Naive thymus-derived CD4-positive, alpha-beta T cell (primary cell): Measurements from ENCODE around the gene BUD31. TPM values are rescaled to one million over a fixed set of nuclear protein-coding genes. Genes with fewer than 3 reads are reported as not detected.

Source experiments
- ATAC-seq: fragments of 150-1000 bp; cut with Tn5 transposase; 2 replicates; pipeline ENCODE4 v1.10.0; 2021; ENCODE audit warnings: mild to moderate bottlenecking, moderate library complexity
- CTCF ChIA-PET: fragments of 350-600 bp; sonication (Branson Sonifier 250); formaldehyde crosslinking; loops from one replicate; lab custom pipeline; 2021; ENCODE audit warnings: antibody characterized with exemption; lab: Charles Lee
- POLR2A ChIA-PET: fragments of 350-600 bp; sonication (Branson Sonifier 250); formaldehyde crosslinking; loops from one replicate; lab custom pipeline; 2021; ENCODE audit warnings: antibody characterized with exemption, inconsistent platforms; lab: Charles Lee
- DNase-seq, 9 donors: peaks; one replicate each; pipeline versions ENCODE4 v3.0.0 to v3.0.0-alpha.2; 2020 to 2022; ENCODE audit warnings: mixed read lengths in 1 of 9
- H3K27ac ChIP-seq: one replicate; pipeline ENCODE4 v1.7.0; 2013; ENCODE audit warnings: mild to moderate bottlenecking, low read depth, low read length, moderate library complexity
- H3K27me3 ChIP-seq, 2 donors: one replicate each; pipeline ENCODE4 v1.7.0; 2013; ENCODE audit warnings: low read length in 2 of 2, mild to moderate bottlenecking in 2 of 2, moderate library complexity in 2 of 2; ENCODE audit not compliant: control insufficient read depth in 2 of 2, insufficient read depth in 2 of 2
- H3K36me3 ChIP-seq, 3 experiments: 1 replicate in 2 of 3; 2 replicates in 1 of 3; pipeline ENCODE4 v1.7.0; 2013; ENCODE audit warnings: low read length in 3 of 3, mild to moderate bottlenecking in 3 of 3, moderate library complexity in 1 of 3; ENCODE audit not compliant: insufficient read depth in 3 of 3, control insufficient read depth in 2 of 3
- H3K4me1 ChIP-seq, 2 donors: one replicate each; pipeline ENCODE4 v1.7.0; 2013; ENCODE audit warnings: low read length in 2 of 2, mild to moderate bottlenecking in 2 of 2, moderate library complexity in 1 of 2; ENCODE audit not compliant: control insufficient read depth in 2 of 2, insufficient read depth in 2 of 2
- H3K4me3 ChIP-seq: 2 replicates; pipeline ENCODE4 v1.7.0; 2013; ENCODE audit warnings: mild to moderate bottlenecking, low read length
- H3K9me3 ChIP-seq, 3 experiments: 1 replicate in 2 of 3; 2 replicates in 1 of 3; pipeline ENCODE4 v1.7.0; 2013; ENCODE audit warnings: low read length in 3 of 3; ENCODE audit not compliant: control insufficient read depth in 2 of 3
- H3K27ac Mint-ChIP-seq, 9 donors: one replicate each; pipeline ENCODE4 v1.8.0; 2020 to 2022; ENCODE audit warnings: mixed read lengths in 9 of 9, mild to moderate bottlenecking in 8 of 9, moderate library complexity in 5 of 9, inconsistent platforms in 2 of 9
- H3K27me3 Mint-ChIP-seq, 5 donors: one replicate each; pipeline ENCODE4 v1.8.0; 2021 to 2022; ENCODE audit warnings: mixed read lengths in 5 of 5, mild to moderate bottlenecking in 1 of 5
- H3K36me3 Mint-ChIP-seq, 5 donors: one replicate each; pipeline ENCODE4 v1.8.0; 2020 to 2022; ENCODE audit warnings: mixed read lengths in 5 of 5, mild to moderate bottlenecking in 3 of 5, inconsistent platforms in 1 of 5
- H3K4me1 Mint-ChIP-seq, 7 donors: one replicate each; pipeline ENCODE4 v1.8.0; 2020 to 2022; ENCODE audit warnings: mixed read lengths in 7 of 7, mild to moderate bottlenecking in 3 of 7, inconsistent platforms in 1 of 7
- H3K4me3 Mint-ChIP-seq, 10 donors: one replicate each; pipeline ENCODE4 v1.8.0; 2020 to 2022; ENCODE audit warnings: mild to moderate bottlenecking in 10 of 10, mixed read lengths in 10 of 10, moderate library complexity in 6 of 10, inconsistent platforms in 2 of 10
- H3K9me3 Mint-ChIP-seq, 11 donors: one replicate each; pipeline ENCODE4 v1.8.0; 2020 to 2022; ENCODE audit warnings: mixed read lengths in 11 of 11, mild to moderate bottlenecking in 4 of 11, inconsistent platforms in 1 of 11, moderate library complexity in 1 of 11
- intact Hi-C, 2 donors: fragments of 100-400 bp; cut with micrococcal nuclease; formaldehyde crosslinking; loops; one replicate each; pipeline ENCODE4 v1.15.1; 2023
- polyA plus RNA-seq, 2 donors: library from polyadenylated mRNA; unstranded; fragments of 300-500 nt; fragmentation: Illumina TruSeq; gene quantifications; one replicate each; pipeline ENCODE4 v1.2.3, GENCODE V29; 2021
- total RNA-seq, 6 experiments: library from RNA in 5 of 6; stranded (reverse) in 5 of 6; gene quantifications; 1 replicate in 5 of 6; 2 replicates in 1 of 6; pipeline ENCODE4 v1.2.3 and lab custom pipeline; 2021 to 2026

BUD31 gene
- total and polyA plus RNA-seq, 7 experiments from 2014 or later: 55.2 to 173 (median 134) TPM

- Histone ChIP-seq H3K4me3 (no peak overlapping the region), H3K36me3 (peaks cover 10 to 50% (median 18%) of the 10 kb centered on the region in 3 experiments), H3K27me3 (no peaks in the 10 kb centered on the region), H3K27ac (no peak overlapping the region), H3K4me1 (no peaks in the 10 kb centered on the region), H3K9me3 (no peaks in the 10 kb centered on the region)
- DNase-seq: no peak
- Mint-ChIP-seq H3K36me3 (peaks cover 0 to 10% (median 7%) of the 10 kb centered on the region in 5 donors), H3K9me3 (no peaks in the 10 kb centered on the region), H3K4me1 (peaks cover 0 to 12% (median 0%) of the 10 kb centered on the region in 7 donors), H3K27me3 (no peaks in the 10 kb centered on the region), H3K27ac (peak overlapping the region in 1 of 9 donors; percentile 21), H3K4me3 (no peak overlapping the region)
- CTCF ChIA-PET: interaction anchor here (0.6 to 1.0 kb wide), 3 partner anchors 19 to 539 kb away, joined by 3 to 4 read pairs (median 4); no protein-coding TSS in a partner anchor
- intact Hi-C loops: loop anchor here (5.0 kb wide), 2 partner anchors 39 to 471 kb away; partner anchors contain the start of gene ARPC1A (in 1 of the 2)
- POLR2A ChIA-PET: interaction anchor here (1.3 kb wide), 1 partner anchor 13 kb away, joined by 4 read pairs; no protein-coding TSS in a partner anchor
- no peak for ATAC-seq
These were observed 42.1 kb upstream of the BUD31 start for GRCh38 chr7:99366646-99367045.

GRCh38 chr7:99368750-99369389, 39.9 kb upstream of the BUD31 start:
- intact Hi-C loops: loop anchor here (5.0 kb wide), 2 partner anchors 42 to 468 kb away; partner anchors contain the start of gene ARPC1A (in 1 of the 2)
- Mint-ChIP-seq H3K9me3 (no peaks in the 10 kb centered on the region), H3K4me1 (peaks cover 0 to 12% (median 6%) of the 10 kb centered on the region in 7 donors), H3K27ac (peak overlapping the region in 6 of 9 donors; percentile 8 to 77 (median 54)), H3K36me3 (peaks cover 0 to 7% (median 0%) of the 10 kb centered on the region in 5 donors), H3K4me3 (no peak overlapping the region), H3K27me3 (no peaks in the 10 kb centered on the region)
- Histone ChIP-seq H3K4me1 (no peaks in the 10 kb centered on the region), H3K9me3 (no peaks in the 10 kb centered on the region), H3K36me3 (peaks cover 7 to 32% (median 10%) of the 10 kb centered on the region in 3 experiments), H3K4me3 (no peak overlapping the region), H3K27ac (no peak overlapping the region), H3K27me3 (no peaks in the 10 kb centered on the region)
- CTCF ChIA-PET: interaction anchor here (0.6 to 0.7 kb wide), 3 partner anchors 12 to 22 kb away, joined by 3 to 4 read pairs (median 3); no protein-coding TSS in a partner anchor
- POLR2A ChIA-PET: interaction anchor here (0.7 to 1.6 kb wide), 3 partner anchors 12 to 38 kb away, joined by 4 to 6 read pairs (median 5); no protein-coding TSS in a partner anchor
- DNase-seq: no peak
- no peak for ATAC-seq

- ATAC-seq (no peak), DNase-seq (no peak)
- Histone ChIP-seq H3K27ac (no peak overlapping the region), H3K9me3 (no peaks in the 10 kb centered on the region), H3K4me1 (no peaks in the 10 kb centered on the region), H3K36me3 (peaks cover 2 to 26% (median 7%) of the 10 kb centered on the region in 3 experiments), H3K4me3 (no peak overlapping the region), H3K27me3 (no peaks in the 10 kb centered on the region)
- peaks cover 0 to 12% (median 6%) of the 10 kb centered on the region in 7 donors for H3K4me1 Mint-ChIP-seq
- H3K36me3 Mint-ChIP-seq: peaks cover 0 to 7% (median 0%) of the 10 kb centered on the region in 5 donors
- ChIA-PET POLR2A (interaction anchor here (0.5 to 1.6 kb wide), 5 partner anchors 11 to 668 kb away, joined by 3 to 6 read pairs (median 4); no protein-coding TSS in a partner anchor), CTCF (interaction anchor here (0.6 kb wide), 1 partner anchor 11 kb away, joined by 3 read pairs; no protein-coding TSS in a partner anchor)
- intact Hi-C loops: loop anchor here (5.0 kb wide), 3 partner anchors 37 to 467 kb away; partner anchors contain the start of genes ARPC1A (in 2 of the 2), BUD31 (in 1 of the 2) and PDAP1 (in 1 of the 2)
- peak overlapping the region in 3 of 9 donors; percentile 18 to 43 (median 24) for H3K27ac Mint-ChIP-seq
- no peaks in the 10 kb centered on the region for H3K9me3 Mint-ChIP-seq
- H3K27me3 Mint-ChIP-seq: no peaks in the 10 kb centered on the region
- H3K4me3 Mint-ChIP-seq: peak overlapping the region in 1 of 10 donors; percentile 14
These were observed 38.9 kb upstream of the BUD31 start for GRCh38 chr7:99369767-99370391.

- POLR2A ChIA-PET: interaction anchor here (0.6 to 7.4 kb wide), 4 partner anchors 9 to 29 kb away, joined by 4 to 42 read pairs (median 6); no protein-coding TSS in a partner anchor
- peak overlapping the region in 3 of 9 donors; percentile 24 to 51 (median 38) for H3K27ac Mint-ChIP-seq
- DNase-seq (no peak), ATAC-seq (no peak)
- no peak overlapping the region for H3K27ac ChIP-seq
- peaks cover 0 to 15% (median 12%) of the 10 kb centered on the region in 7 donors for H3K4me1 Mint-ChIP-seq
- H3K27me3 ChIP-seq: no peaks in the 10 kb centered on the region
- intact Hi-C loops: loop anchor here in 1 of 2 donors (5.0 kb wide), 2 partner anchors 36 to 44 kb away; partner anchors contain the start of genes ARPC1A, BUD31 and PDAP1
- H3K27me3 Mint-ChIP-seq: no peaks in the 10 kb centered on the region
- H3K9me3 Mint-ChIP-seq: no peaks in the 10 kb centered on the region
- CTCF ChIA-PET: interaction anchor here (1.2 kb wide), 1 partner anchor 8 kb away, joined by 3 read pairs; no protein-coding TSS in a partner anchor
- H3K36me3 Mint-ChIP-seq: peaks cover 0 to 4% (median 0%) of the 10 kb centered on the region in 5 donors
- no peak overlapping the region for H3K4me3 ChIP-seq
- peaks cover 0 to 17% (median 4%) of the 10 kb centered on the region in 3 experiments for H3K36me3 ChIP-seq
- peaks cover 5 to 8% of the 10 kb centered on the region in 2 donors for H3K4me1 ChIP-seq
- no peaks in the 10 kb centered on the region for H3K9me3 ChIP-seq
- peak overlapping the region in 1 of 10 donors; percentile 74 for H3K4me3 Mint-ChIP-seq
These were observed 37.3 kb upstream of the BUD31 start for GRCh38 chr7:99371376-99371920.

- peaks cover 11 to 18% of the 10 kb centered on the region in 2 donors for H3K4me1 ChIP-seq
- CTCF ChIA-PET: no interaction called here
- no peaks in the 10 kb centered on the region for H3K9me3 ChIP-seq
- H3K4me1 Mint-ChIP-seq: peaks cover 0 to 23% (median 20%) of the 10 kb centered on the region in 7 donors
- DNase-seq (no peak), ATAC-seq (no peak)
- no peak overlapping the region for H3K4me3 ChIP-seq
- no peaks in the 10 kb centered on the region for H3K27me3 Mint-ChIP-seq
- H3K4me3 Mint-ChIP-seq: peak overlapping the region; percentile 63 to 89 (median 82)
- POLR2A ChIA-PET: interaction anchor here (0.6 to 7.4 kb wide), 4 partner anchors 8 to 39 kb away, joined by 3 to 42 read pairs (median 5); no protein-coding TSS in a partner anchor
- H3K36me3 ChIP-seq: peaks cover 0 to 9% (median 2%) of the 10 kb centered on the region in 3 experiments
- H3K9me3 Mint-ChIP-seq: peaks cover 0 to under 1% (median 0%) of the 10 kb centered on the region in 11 donors
- H3K27ac Mint-ChIP-seq: peak overlapping the region in 8 of 9 donors; percentile 56 to 94 (median 75)
- no peak overlapping the region for H3K27ac ChIP-seq
- peaks cover 0 to 4% (median 0%) of the 10 kb centered on the region in 5 donors for H3K36me3 Mint-ChIP-seq
- intact Hi-C loops: loop anchor here in 1 of 2 donors (5.0 kb wide), 2 partner anchors 35 to 45 kb away; partner anchors contain the start of genes ARPC1A, BUD31 and PDAP1
- no peaks in the 10 kb centered on the region for H3K27me3 ChIP-seq
These were observed 36.3 kb upstream of the BUD31 start for GRCh38 chr7:99372275-99373090.
